ENCODE results near the gene ITSN1.

GRCh38 chr21:33893917-33894316 lies 251.6 kb downstream of the ITSN1 start:
- TF ChIP-seq CTCF (IDR thresholded peaks at IDR 0.05; ENCODE audit: low read depth, low read length, missing input control) (no peak), GABPA (IDR thresholded peaks at IDR 0.05 in 1 of 2, conservative IDR thresholded peaks at IDR 0.05 in 1 of 2) (no peak), SP1 (IDR thresholded peaks at IDR 0.05) (no peak), MAX (IDR thresholded peaks at IDR 0.05) (no peak), EGR1 (IDR thresholded peaks at IDR 0.05; ENCODE audit: low read depth in 2 of 2) (no peak), HNF4G (IDR thresholded peaks at IDR 0.05) (no peak), FOXA2 (IDR thresholded peaks at IDR 0.05) (no peak), JUND (IDR thresholded peaks at IDR 0.05) (no peak), NR2F2 (IDR thresholded peaks at IDR 0.05) (no peak), YY1 (IDR thresholded peaks at IDR 0.05) (no peak)
- TF ChIP-seq, protein P1, sequence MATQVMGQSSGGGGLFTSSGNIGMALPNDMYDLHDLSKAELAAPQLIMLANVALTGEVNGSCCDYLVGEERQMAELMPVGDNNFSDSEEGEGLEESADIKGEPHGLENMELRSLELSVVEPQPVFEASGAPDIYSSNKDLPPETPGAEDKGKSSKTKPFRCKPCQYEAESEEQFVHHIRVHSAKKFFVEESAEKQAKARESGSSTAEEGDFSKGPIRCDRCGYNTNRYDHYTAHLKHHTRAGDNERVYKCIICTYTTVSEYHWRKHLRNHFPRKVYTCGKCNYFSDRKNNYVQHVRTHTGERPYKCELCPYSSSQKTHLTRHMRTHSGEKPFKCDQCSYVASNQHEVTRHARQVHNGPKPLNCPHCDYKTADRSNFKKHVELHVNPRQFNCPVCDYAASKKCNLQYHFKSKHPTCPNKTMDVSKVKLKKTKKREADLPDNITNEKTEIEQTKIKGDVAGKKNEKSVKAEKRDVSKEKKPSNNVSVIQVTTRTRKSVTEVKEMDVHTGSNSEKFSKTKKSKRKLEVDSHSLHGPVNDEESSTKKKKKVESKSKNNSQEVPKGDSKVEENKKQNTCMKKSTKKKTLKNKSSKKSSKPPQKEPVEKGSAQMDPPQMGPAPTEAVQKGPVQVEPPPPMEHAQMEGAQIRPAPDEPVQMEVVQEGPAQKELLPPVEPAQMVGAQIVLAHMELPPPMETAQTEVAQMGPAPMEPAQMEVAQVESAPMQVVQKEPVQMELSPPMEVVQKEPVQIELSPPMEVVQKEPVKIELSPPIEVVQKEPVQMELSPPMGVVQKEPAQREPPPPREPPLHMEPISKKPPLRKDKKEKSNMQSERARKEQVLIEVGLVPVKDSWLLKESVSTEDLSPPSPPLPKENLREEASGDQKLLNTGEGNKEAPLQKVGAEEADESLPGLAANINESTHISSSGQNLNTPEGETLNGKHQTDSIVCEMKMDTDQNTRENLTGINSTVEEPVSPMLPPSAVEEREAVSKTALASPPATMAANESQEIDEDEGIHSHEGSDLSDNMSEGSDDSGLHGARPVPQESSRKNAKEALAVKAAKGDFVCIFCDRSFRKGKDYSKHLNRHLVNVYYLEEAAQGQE (IDR thresholded peaks at IDR 0.05), result no peak
- TF ChIP-seq, protein P2, sequence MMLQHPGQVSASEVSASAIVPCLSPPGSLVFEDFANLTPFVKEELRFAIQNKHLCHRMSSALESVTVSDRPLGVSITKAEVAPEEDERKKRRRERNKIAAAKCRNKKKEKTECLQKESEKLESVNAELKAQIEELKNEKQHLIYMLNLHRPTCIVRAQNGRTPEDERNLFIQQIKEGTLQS (IDR thresholded peaks at IDR 0.05), result no peak

Measured in liver (tissue), 3 donors.